ES-I3 (cell line): ENCODE results near the gene HID1.
"Not testable (repeated sequence)": the region's sequence is repeated elsewhere in the genome, so short reads cannot be mapped to it uniquely, and the experiment has no call there.

Experiments
- H3K36me3 ChIP-seq: 2 replicates; pipeline ENCODE4 v1.6.1; 2013; ENCODE audit warnings: mild to moderate bottlenecking, low read length, control low read depth, moderate library complexity; ENCODE audit not compliant: insufficient read depth
- H3K4me1 ChIP-seq: 2 replicates; pipeline ENCODE4 v1.6.1; 2013; ENCODE audit warnings: mild to moderate bottlenecking, control low read depth, low read length; ENCODE audit not compliant: insufficient read depth
- H3K9ac ChIP-seq: 2 replicates; pipeline ENCODE4 v1.6.1; 2013; ENCODE audit warnings: low read depth, mild to moderate bottlenecking, low read length, moderate library complexity
- H3K9me3 ChIP-seq: 2 replicates; pipeline ENCODE4 v1.6.1; 2013; ENCODE audit warnings: mild to moderate bottlenecking, low read length, moderate library complexity; ENCODE audit not compliant: control insufficient read depth, insufficient read depth

The HID1 gene

DNA sequence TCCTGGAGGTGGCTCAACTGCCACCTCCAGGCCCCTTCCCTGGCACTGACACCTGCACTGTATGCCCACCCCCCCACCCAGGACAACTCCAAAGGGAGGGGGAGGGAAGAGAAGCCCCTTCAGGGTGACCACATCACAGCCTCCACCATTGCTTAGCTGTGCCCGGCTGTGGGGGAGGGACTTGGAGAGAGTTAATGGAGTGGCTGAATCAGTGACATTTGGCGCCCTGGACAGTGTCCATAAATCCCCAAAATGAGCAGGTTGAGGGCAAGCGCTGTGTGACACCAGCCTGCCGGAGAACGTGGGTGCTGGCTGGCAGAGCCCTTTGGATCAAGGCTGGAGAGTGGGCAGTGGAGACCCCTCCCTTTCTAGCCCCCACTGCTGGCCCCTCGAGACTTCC is 50.4 kb downstream of the HID1 start:
- Histone ChIP-seq H3K36me3 (no peaks in the 10 kb centered on the region), H3K4me1 (peaks cover 6% of the 10 kb centered on the region; the same call in 1 of the 2 replicates), H3K9ac (no peak overlapping the region), H3K9me3 (no peaks in the 10 kb centered on the region)

DNA sequence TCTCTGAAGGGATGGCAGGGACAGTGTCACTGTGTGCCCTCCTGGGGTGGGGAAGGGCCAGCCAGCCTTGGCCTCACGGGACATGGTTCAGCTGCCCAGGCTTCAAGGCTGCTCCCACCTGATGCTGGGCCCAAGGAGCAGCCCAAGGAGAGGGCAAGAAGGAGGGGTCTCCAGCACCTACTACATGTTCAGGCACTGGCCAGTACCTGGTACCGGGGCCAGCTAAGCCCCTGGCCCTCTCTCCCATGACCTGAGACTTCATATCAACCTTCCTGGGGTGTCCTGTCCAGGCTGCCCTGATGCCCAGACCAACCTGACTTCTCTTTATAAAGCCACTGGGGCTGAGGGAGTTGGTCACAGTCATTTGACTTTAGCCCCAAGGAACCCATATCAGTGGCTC is 50.8 kb downstream of the HID1 start:
- H3K4me1 ChIP-seq = peaks cover 6% of the 10 kb centered on the region; the same call in 1 of the 2 replicates
- no peak overlapping the region for H3K9ac ChIP-seq
- H3K36me3 ChIP-seq = no peaks in the 10 kb centered on the region
- H3K9me3 ChIP-seq = no peaks in the 10 kb centered on the region

DNA sequence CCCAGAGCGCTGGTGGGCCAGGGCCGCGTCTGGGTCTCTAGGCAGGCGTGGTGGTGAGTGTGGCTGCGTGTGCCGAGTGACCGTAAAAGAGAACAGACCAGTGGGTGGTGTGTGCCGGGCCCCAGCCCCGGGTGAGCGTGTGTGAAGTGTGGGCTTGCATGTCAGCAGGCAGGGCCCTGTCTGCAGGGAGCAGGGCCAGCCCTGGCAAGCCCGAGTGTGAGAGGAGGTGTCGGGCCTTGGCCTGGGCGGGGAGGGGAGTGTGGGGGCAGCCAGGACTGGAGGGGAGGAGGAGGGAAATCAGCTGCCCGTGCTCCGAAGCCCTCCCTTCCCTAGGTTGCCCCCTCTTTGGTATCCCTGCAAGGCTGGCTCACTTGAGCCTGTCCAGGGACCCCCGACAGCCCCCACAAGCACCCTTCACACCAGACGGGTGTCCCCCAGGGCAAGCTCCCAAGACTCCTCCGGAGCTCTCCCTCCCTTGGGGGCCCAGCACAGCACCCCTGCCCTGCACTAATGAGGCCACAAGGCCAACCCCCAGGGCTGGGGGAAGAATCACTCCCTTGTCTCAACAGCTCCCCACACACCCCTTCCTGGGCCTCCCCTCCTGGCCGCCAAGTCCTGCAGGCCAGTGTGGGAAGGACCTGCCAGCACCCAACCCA is 51.4 kb downstream of the HID1 start:
- Histone ChIP-seq H3K36me3 (no peaks in the 10 kb centered on the region), H3K9me3 (no peaks in the 10 kb centered on the region), H3K4me1 (peaks cover 6% of the 10 kb centered on the region; the same call in 1 of the 2 replicates), H3K9ac (no peak overlapping the region)

DNA sequence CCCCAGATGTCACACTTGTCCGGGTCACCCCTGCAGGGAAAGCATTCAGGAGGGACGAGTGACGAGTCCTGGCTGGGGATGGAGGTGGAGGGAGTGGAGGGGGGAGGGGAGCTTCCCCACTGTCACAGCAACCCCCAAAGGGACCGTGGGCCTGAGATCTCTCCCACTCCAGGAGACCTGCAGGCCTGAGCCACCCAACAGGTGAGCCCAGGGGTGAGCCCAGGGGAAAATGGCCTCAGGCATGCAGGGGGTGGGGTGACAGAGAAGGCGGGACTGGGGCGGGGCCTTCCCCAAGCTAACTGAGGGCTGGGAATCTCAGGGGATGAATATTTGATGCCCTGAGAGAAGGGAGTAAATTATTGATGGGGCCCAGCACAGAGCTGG is 51.9 kb downstream of the HID1 start:
- Histone ChIP-seq H3K36me3 (no peaks in the 10 kb centered on the region), H3K9me3 (no peaks in the 10 kb centered on the region), H3K9ac (no peak overlapping the region), H3K4me1 (peaks cover 6% of the 10 kb centered on the region; the same call in 1 of the 2 replicates)

DNA sequence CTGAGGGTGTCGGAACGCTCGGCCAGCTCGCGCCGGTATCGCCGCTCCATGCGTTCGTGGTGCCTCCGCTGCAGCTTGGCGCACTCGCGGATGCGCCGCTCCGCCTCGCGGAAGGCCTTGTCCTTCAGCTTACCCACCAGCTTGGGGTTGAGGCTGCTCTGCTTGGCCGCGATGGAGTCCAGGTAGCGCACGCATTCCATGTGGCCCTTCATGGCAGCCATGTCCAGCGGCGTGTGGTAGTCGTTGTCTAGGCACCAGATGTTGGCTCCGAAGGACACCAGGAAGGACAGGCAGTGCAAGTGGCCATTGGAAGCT is 52.3 kb downstream of the HID1 start:
- no peak overlapping the region for H3K9ac ChIP-seq
- no peaks in the 10 kb centered on the region for H3K9me3 ChIP-seq
- no peaks in the 10 kb centered on the region for H3K36me3 ChIP-seq
- peaks cover 6% of the 10 kb centered on the region; the same call in 1 of the 2 replicates for H3K4me1 ChIP-seq

DNA sequence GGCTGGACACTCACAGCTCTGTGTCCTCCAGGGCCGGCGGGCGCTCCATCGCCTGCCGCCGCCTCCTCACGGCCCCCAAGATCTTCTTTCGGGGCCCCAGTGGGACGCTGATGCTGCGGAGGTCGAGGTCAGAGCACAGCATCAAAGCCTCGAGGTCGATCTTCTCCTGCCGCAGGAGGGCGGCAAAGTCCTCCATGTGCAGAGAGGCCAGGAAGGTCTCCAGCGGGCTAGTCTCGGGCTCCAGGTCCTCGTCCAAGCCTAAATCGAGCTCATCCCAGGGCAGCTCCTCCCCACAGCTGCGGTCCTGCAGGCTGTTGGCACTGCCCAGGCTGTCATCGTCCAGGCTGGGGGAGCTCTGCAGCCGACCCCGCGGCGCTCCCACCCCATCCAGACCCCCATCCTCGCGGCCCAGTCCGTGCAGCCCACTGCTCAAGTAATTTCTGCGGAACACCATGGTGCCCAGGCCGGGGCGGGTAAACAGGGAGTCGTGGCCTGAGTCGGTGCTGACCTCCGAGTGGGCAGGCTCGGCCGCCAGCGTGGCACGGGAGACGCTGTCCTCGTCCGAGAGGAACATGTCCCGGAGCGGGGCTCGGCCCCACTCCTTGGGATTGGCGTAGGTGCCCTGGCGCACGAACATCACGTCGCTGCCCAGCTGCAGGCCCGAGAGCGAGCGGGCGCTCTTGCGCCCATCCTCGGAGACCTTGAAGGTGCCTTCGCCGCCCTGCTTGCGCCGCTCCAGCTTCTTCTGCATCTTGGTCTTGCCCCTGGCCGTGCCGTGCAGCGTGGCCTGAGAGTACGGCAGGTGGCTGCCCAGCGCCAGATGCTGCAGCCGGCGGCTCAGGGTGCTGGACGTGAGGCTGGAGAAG is 52.9 kb downstream of the HID1 start:
- no peaks in the 10 kb centered on the region for H3K9me3 ChIP-seq

DNA sequence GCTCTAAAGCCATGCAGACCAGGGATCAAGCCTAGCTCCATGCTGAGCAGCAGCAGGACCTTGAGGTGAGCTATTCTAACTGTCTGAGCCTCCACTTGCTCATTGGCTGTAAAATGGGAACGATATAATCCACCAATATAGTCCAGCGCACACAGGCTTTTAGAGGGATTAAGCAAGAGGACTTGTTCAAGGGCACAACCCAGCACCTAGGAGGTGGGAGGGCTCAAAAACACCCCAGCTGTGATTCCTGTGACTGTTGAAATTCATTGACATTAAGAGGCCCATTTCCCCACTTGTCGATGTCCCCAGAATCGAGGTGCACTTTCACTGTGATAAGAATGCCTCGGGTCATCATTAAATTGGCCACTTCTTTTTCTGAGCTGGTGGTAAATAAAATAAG is 53.7 kb downstream of the HID1 start:
- H3K36me3 ChIP-seq = no peaks in the 10 kb centered on the region

More for the DNA sequence above, 52.9 kb downstream of the HID1 start:
- no peaks in the 10 kb centered on the region for H3K36me3 ChIP-seq
- peaks cover 6% of the 10 kb centered on the region; the same call in 1 of the 2 replicates for H3K4me1 ChIP-seq
- no peak overlapping the region for H3K9ac ChIP-seq

DNA sequence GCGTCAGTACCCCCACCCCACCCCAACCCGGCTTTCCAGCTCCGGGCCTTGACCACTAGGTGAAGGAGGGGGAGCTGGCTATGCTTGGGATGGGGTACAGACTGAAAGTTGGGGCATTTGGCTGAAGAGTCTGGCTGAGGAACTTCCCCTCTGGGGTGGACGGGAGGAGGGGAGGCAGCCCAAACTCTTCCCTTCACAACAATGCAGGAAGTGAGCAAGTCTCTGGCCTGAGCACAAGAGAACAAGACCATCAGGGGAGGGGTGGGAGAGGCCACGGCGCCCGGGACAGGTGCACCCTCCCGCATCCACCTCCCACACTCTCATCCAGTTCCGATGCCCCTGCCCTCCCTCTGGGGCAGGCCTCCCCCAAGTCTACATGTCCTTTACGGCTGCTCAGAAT is 55.1 kb downstream of the HID1 start:
- no peaks in the 10 kb centered on the region for H3K36me3 ChIP-seq
- H3K4me1 ChIP-seq = peaks cover 6% of the 10 kb centered on the region; the same call in 1 of the 2 replicates
- no peaks in the 10 kb centered on the region for H3K9me3 ChIP-seq
- no peak overlapping the region for H3K9ac ChIP-seq

More for the DNA sequence above, 53.7 kb downstream of the HID1 start:
- Histone ChIP-seq H3K9ac (no peak overlapping the region), H3K4me1 (peaks cover 6% of the 10 kb centered on the region; the same call in 1 of the 2 replicates), H3K9me3 (no peaks in the 10 kb centered on the region)

DNA sequence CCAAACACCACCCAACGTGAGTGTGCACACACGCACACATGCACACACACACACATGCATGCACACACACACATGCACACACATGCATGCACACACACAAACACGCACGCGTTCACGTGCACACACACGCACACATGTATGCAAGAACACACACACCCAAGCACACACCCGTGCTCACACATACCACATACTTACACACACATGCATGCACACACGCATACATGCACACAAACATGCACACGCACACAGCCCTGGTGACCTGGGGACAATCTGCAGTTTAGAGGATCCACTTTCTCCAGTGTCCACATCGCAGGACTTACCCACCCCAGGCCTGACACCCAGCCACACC is 55.7 kb downstream of the HID1 start:
- H3K36me3 ChIP-seq = no peaks in the 10 kb centered on the region
- no peaks in the 10 kb centered on the region for H3K9me3 ChIP-seq
- H3K9ac ChIP-seq = no peak overlapping the region
- H3K4me1 ChIP-seq = peaks cover 6% of the 10 kb centered on the region; the same call in 1 of the 2 replicates

DNA sequence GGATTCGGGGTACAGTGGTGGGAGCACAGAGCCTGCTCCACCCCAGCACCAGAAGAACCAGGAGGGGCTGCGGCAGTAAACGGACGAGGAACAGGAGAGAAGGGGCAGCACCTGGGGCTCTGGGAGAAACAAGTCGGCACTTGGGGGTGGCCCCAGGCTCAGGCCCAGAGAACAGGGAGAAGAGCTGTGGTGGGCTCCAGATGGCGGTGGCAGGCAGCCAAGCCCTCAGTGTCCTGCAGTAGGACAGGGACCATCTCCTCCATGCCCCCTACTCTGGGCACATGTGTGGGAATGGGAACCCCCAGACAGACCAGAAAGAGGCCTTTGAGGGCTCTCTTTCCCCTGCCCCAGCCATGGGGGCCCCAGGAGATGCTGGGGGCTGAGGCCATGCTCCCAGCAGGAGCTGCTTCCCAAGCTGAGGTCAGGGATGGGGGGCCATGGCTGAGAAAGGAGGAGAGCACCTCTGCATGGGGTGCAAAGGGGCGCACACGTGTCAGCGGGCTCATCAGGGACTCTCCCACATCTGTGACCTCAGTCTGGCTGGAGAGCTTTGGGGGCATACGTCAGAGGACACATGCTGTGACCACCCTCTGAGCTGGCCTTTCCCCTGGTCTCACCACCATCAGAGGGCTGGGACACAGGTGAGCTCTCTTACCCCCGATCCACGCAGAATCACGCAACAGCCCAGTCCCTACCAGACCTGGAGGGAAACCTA is 56.3 kb downstream of the HID1 start:
- Histone ChIP-seq H3K9me3 (no peaks in the 10 kb centered on the region), H3K36me3 (no peaks in the 10 kb centered on the region), H3K4me1 (peaks cover 4% of the 10 kb centered on the region; the same call in 1 of the 2 replicates), H3K9ac (no peak overlapping the region)

DNA sequence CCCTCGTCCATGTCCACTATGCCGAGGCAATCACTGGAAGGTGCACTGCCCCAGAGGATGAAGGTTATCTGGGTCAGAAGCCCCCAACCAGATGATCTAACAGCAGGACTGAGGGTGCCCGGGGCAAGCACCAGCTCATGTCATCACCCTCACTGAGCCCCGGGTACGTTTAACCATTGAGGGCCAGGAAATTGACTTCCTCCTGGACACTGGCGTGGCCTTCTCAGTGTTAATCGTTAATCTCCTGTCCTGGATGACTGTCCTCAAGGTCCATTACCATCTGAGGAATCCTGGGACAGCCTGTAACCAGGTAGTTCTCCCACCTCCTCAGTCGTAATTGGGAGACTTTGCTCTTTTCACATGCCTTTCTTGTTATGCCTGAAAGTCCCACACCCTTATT is 61.1 kb downstream of the HID1 start:
- not testable (repeated sequence) for H3K36me3 ChIP-seq, H3K9ac ChIP-seq, H3K9me3 ChIP-seq
- peaks cover 10% of the 10 kb centered on the region for H3K4me1 ChIP-seq

DNA sequence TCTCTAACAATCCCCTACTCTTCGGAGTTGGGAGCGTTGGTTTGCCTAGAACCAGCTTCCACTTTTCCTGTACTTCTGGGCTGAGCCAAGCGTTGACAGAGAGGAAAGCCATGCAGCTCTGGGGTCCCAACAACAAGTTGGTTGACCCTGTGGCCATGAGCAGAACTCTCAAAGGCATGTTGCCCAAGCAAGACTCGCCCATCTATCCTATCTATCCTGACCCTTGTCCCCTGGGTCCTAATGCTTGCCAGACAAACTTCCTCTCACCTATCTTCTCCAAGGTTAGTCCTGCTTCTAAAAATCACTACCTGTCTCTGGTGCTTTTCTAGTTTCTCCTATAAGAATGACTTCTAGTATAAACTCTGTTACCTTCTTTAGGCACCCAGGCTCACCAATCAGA is 63.5 kb downstream of the HID1 start:
- peaks cover 13% of the 10 kb centered on the region for H3K4me1 ChIP-seq
- H3K9ac ChIP-seq, H3K9me3 ChIP-seq, H3K36me3 ChIP-seq: not testable (repeated sequence)

DNA sequence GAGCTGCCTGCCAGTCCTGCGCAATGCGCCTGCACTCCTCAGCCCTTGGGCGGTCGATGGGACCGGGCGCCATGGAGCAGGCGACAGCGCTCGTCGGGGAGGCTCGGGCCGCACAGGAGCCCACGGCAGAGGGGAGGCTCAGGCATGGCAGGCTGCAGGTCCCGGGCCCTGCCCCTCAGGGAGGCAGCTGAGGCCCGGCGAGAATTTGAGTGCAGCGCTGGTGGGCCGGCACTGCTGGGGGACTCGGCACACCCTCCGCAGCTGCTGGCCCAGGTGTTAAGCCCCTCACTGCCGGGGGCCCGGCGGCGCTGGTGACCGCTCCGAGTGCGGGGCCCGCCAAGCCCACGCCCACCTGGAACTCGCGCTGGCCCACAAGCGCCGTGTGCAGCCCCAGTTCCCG is 65.5 kb downstream of the HID1 start:
- Histone ChIP-seq H3K9me3 (no peaks in the 10 kb centered on the region), H3K9ac (no peak overlapping the region), H3K4me1 (peaks cover 13% of the 10 kb centered on the region), H3K36me3 (no peaks in the 10 kb centered on the region)

DNA sequence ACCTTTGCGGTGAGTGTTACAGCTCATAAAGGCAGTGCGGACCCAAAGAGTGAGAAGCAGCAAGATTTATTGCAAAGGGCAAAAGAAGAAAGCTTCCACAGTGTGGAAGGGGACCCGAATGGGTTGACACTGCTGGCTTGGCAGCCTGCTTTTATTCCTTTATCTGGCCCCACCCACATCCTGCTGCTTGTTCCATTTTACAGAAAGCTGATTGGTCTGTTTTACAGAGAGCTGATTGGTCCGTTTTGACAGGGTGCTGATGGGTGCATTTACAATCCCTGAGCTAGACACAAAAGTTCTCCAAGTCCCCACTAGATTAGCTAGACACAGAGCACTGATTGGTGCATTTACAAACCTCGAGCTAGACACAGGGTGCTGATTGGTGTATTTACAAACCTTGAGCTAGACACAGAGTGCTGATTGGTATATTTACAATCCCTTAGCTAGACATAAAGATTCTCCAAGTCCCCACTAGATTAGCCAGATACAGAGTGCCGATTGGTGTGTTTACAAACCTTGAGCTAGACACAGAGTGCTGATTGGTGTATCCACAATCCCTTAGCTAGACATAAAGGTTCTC is 66.3 kb downstream of the HID1 start:
- not testable (repeated sequence) for H3K9ac ChIP-seq, H3K36me3 ChIP-seq, H3K9me3 ChIP-seq
- peaks cover 13% of the 10 kb centered on the region for H3K4me1 ChIP-seq
